Right renal cortex interstitium (tissue), 3 donors: ENCODE measurements around the gene ZNF618. TPM values are rescaled to one million over a fixed set of nuclear protein-coding genes. Genes with fewer than 3 reads are reported as not detected.

Experiments used
- DNase-seq, 3 donors: peaks; one replicate each; pipeline ENCODE4 v3.0.0-alpha.2; 2013; ENCODE audit warnings: low read depth in 3 of 3, low spot score in 2 of 3
- polyA plus RNA-seq, 3 donors: library from polyadenylated mRNA; unstranded; fragments of 120-200 nt; gene quantifications; one replicate each; pipeline ENCODE4 v1.2.1, GENCODE V29; 2013; ENCODE audit not compliant: insufficient read length in 3 of 3

The ZNF618 gene
- polyA plus RNA-seq, 3 donors, result 39.7 to 41.7 (median 39.9) TPM

GRCh38 chr9:114089206-114089840 lies 213.2 kb downstream of the ZNF618 start:
- DNase-seq, result no peak

GRCh38 chr9:114090798-114091197 lies 214.7 kb downstream of the ZNF618 start:
- no peak for DNase-seq

- DNase-seq, result no peak
Measured at GRCh38 chr9:114091711-114092110, 215.6 kb downstream of the ZNF618 start.

GRCh38 chr9:114092336-114092735 lies 216.2 kb downstream of the ZNF618 start:
- DNase-seq, result no peak

- DNase-seq, result no peak
Measured at GRCh38 chr9:114093031-114093471, 216.9 kb downstream of the ZNF618 start.

GRCh38 chr9:114093761-114094505 lies 217.8 kb downstream of the ZNF618 start:
- DNase-seq, result no peak

- no peak for DNase-seq
Measured at GRCh38 chr9:114094971-114095370, 218.9 kb downstream of the ZNF618 start.

GRCh38 chr9:114096041-114096511 lies 220.0 kb downstream of the ZNF618 start:
- no peak for DNase-seq

GRCh38 chr9:114096866-114097612 lies 220.9 kb downstream of the ZNF618 start:
- no peak for DNase-seq

- DNase-seq, result no peak
Measured at GRCh38 chr9:114097613-114098020, 221.5 kb downstream of the ZNF618 start.

GRCh38 chr9:114098021-114098935 lies 222.2 kb downstream of the ZNF618 start:
- no peak for DNase-seq

GRCh38 chr9:114098936-114099668 lies 223.0 kb downstream of the ZNF618 start, which contains the start of gene KIF12:
KIF12 (minus strand) TSS chr9:114099292; CDS start chr9:114099276, 16 bp downstream.
- peak; percentile 81 to 88 (median 85) for DNase-seq

- DNase-seq, result no peak
Measured at GRCh38 chr9:114099669-114100270, 223.7 kb downstream of the ZNF618 start.

- DNase-seq, result no peak
Measured at GRCh38 chr9:114100536-114100935, 224.4 kb downstream of the ZNF618 start.

- DNase-seq, result no peak
Measured at GRCh38 chr9:114102484-114102883, 226.4 kb downstream of the ZNF618 start.

- no peak for DNase-seq
Measured at GRCh38 chr9:114105236-114105635, 229.1 kb downstream of the ZNF618 start.
